ENCODE data around the gene VPS4B.
"Not testable (repeated sequence)": the region's sequence is repeated elsewhere in the genome, so short reads cannot be mapped to it uniquely, and the experiment has no call there.

The VPS4B gene

DNA sequence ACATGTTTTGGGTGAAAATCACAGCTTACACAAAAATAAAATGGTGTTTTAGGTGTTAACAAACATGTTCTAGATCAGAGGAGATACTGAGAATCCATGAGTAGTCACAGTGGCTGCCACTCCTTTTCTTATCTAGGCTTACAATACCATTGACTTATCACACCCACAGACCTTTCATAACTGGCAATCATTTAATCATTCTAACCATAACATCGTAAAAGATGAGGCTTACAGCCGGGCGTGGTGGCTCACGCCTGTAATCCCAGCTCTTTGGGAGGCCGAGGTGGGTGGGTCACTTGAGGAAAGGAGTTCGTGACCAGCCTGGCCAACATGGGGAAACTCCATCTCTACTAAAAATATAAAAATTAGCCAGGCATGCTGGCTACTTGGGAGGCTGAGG, 35.7 kb upstream of the VPS4B start:
- H3K9me3 ChIP-seq (ENCODE audit: control extremely low read depth in 1 of 5, control insufficient read depth in 4 of 5, insufficient read depth in 2 of 5, low read depth in 1 of 5, low read length in 4 of 5): peaks cover 0 to 2% (median 0%) of the 10 kb centered on the region in 5 experiments
- no peak overlapping the region for H3K4me3 ChIP-seq (ENCODE audit: control insufficient read depth in 1 of 7, extremely low read depth in 1 of 7, insufficient read depth in 4 of 7, low read depth in 2 of 7, low read length in 6 of 7)
- CTCF ChIA-PET: no interaction called here
- H3K36me3 ChIP-seq (ENCODE audit: control insufficient read depth in 4 of 4, insufficient read depth in 4 of 4, low read length in 3 of 4): no peaks in the 10 kb centered on the region
- no peak overlapping the region for H3K27ac ChIP-seq (ENCODE audit: insufficient read depth in 1 of 2, low read depth in 1 of 2, low read length in 2 of 2, poor library complexity in 1 of 2, severe bottlenecking in 2 of 2)
- 85% methylated on average over 4 of the region's 6 CpGs for WGBS (ENCODE audit: insufficient coverage)
- POLR2A ChIA-PET: interaction anchor here (0.6 kb wide), 1 partner anchor 569 kb away, joined by 3 read pairs; no protein-coding TSS in a partner anchor
- no peaks in the 10 kb centered on the region for H3K27me3 ChIP-seq (replicated peaks in 2 of 5; ENCODE audit: control insufficient read depth in 4 of 5, insufficient read depth in 5 of 5, low read length in 4 of 5)
- DNase-seq: no peak
- peaks cover 0 to 4% (median 3%) of the 10 kb centered on the region in 4 experiments for H3K4me1 ChIP-seq (ENCODE audit: control extremely low read depth in 1 of 4, control insufficient read depth in 4 of 4, insufficient read depth in 4 of 4, low read length in 3 of 4)

DNA sequence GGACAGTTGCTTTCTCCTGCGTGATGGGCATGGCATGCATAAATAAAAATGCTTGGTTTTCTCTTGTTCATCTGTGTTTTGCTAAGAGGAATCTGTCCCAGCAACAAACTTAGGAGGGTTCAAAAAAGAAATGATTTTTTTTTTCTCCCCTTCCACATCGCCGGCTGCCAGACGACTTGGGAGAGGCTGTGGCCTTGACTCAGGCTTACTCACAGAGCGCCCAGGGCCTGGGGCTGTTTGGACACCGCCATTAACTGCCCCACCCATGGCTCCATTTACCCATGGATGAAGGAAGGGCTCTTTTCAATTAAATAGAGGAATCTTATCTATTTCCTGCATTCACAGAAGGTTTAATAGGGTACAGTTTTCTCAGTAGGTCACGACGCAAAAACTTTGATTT, 32.2 kb upstream of the VPS4B start:
- Histone ChIP-seq H3K27me3 (replicated peaks in 2 of 5; ENCODE audit: control insufficient read depth in 4 of 5, insufficient read depth in 5 of 5, low read length in 4 of 5) (no peaks in the 10 kb centered on the region), H3K4me1 (ENCODE audit: control extremely low read depth in 1 of 4, control insufficient read depth in 4 of 4, insufficient read depth in 4 of 4, low read length in 3 of 4) (peaks cover 0 to 21% (median 12%) of the 10 kb centered on the region in 4 experiments), H3K4me3 (ENCODE audit: control insufficient read depth in 1 of 7, extremely low read depth in 1 of 7, insufficient read depth in 4 of 7, low read depth in 2 of 7, low read length in 6 of 7) (no peak overlapping the region), H3K9me3 (ENCODE audit: control extremely low read depth in 1 of 5, control insufficient read depth in 4 of 5, insufficient read depth in 2 of 5, low read depth in 1 of 5, low read length in 4 of 5) (peaks cover 0 to 2% (median 0%) of the 10 kb centered on the region in 5 experiments), H3K36me3 (ENCODE audit: control insufficient read depth in 4 of 4, insufficient read depth in 4 of 4, low read length in 3 of 4) (no peaks in the 10 kb centered on the region), H3K27ac (ENCODE audit: insufficient read depth in 1 of 2, low read depth in 1 of 2, low read length in 2 of 2, poor library complexity in 1 of 2, severe bottlenecking in 2 of 2) (no peak overlapping the region)
- DNase-seq: no peak
- CTCF ChIA-PET: interaction anchor here (0.6 to 1.5 kb wide), 3 partner anchors 9 to 15 kb away, joined by 3 to 6 read pairs (median 5); no protein-coding TSS in a partner anchor
- POLR2A ChIA-PET: no interaction called here
- WGBS (ENCODE audit: insufficient coverage): 95% methylated on average over 4 of the region's 8 CpGs

DNA sequence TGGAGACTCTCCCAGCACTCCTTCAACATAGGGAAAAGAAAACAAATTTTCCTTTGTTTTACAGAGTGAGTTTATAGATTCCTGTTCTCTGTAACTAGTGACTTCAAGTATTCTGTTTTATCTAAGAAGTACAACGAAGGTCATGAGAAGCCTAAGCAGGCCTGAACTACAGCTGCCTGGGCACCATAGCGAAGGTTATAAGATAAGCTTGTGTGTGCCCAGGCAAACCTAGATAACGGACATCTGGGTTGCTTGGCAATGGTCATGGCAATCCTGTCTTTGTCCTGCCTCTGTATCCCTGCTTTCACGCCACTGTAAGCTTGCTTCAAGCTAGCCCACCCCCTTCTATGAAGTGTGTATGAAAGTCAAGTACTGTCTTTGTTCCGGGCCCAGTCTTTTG, 30.5 kb upstream of the VPS4B start:
- H3K4me3 ChIP-seq (ENCODE audit: control insufficient read depth in 1 of 7, extremely low read depth in 1 of 7, insufficient read depth in 4 of 7, low read depth in 2 of 7, low read length in 6 of 7); H3K36me3 ChIP-seq (ENCODE audit: control insufficient read depth in 4 of 4, insufficient read depth in 4 of 4, low read length in 3 of 4); POLR2A ChIA-PET; H3K9me3 ChIP-seq (ENCODE audit: control extremely low read depth in 1 of 5, control insufficient read depth in 4 of 5, insufficient read depth in 2 of 5, low read depth in 1 of 5, low read length in 4 of 5); H3K27me3 ChIP-seq (replicated peaks in 2 of 5; ENCODE audit: control insufficient read depth in 4 of 5, insufficient read depth in 5 of 5, low read length in 4 of 5); H3K27ac ChIP-seq (ENCODE audit: insufficient read depth in 1 of 2, low read depth in 1 of 2, low read length in 2 of 2, poor library complexity in 1 of 2, severe bottlenecking in 2 of 2): not testable (repeated sequence)
- H3K4me1 ChIP-seq (ENCODE audit: control extremely low read depth in 1 of 4, control insufficient read depth in 4 of 4, insufficient read depth in 4 of 4, low read length in 3 of 4): peaks cover 0 to 21% (median 12%) of the 10 kb centered on the region in 4 experiments
- CTCF ChIA-PET: interaction anchor here (1.6 kb wide), 1 partner anchor 15 kb away, joined by 5 read pairs; no protein-coding TSS in a partner anchor
- WGBS (ENCODE audit: insufficient coverage): 94% methylated on average over 5 of the region's 5 CpGs
- DNase-seq: peak in 1 of 3 donors; percentile 15

DNA sequence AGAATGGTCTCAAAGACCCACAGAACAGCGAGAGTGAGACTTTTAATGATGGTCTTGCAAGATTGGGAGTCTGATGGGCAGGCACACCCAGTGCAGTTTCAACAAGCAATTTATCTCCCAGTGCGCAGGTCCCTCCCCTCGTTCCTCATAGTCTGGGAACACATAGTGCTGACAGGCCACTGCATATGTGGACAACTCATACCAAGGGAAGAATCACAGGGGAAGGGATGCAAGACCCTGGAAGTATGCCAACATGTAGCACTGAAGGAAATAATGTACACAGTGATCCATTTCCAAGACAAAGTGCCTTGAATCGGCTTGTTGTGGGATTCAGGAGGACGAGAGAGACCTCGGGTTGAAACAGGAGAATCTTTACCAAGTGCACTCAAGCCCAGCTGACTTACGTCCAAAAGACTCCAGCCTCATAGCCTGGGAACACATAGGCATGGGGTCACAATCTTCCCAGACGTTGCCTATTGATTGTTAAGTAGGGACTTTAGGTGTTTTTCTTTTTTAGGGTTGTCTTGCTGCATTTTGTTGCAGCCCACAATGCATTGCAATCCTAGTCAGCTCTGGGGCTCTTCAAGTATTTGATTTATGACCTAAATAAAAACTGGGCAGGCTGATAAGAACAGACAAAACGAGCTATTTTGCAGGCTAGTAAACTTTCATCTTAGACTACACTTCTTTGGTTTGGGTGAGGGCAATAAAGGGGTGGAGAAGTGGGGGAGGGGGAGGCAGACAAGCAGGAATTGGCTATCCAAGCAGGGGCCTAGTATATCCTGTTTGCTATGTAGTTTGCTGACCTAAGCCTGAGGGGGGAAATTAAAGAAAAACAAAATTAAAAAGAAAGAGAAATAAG, 29.8 kb upstream of the VPS4B start:
- POLR2A ChIA-PET: no interaction called here
- Histone ChIP-seq H3K27ac (ENCODE audit: insufficient read depth in 1 of 2, low read depth in 1 of 2, low read length in 2 of 2, poor library complexity in 1 of 2, severe bottlenecking in 2 of 2) (no peak overlapping the region), H3K27me3 (replicated peaks in 2 of 5; ENCODE audit: control insufficient read depth in 4 of 5, insufficient read depth in 5 of 5, low read length in 4 of 5) (no peaks in the 10 kb centered on the region), H3K9me3 (ENCODE audit: control extremely low read depth in 1 of 5, control insufficient read depth in 4 of 5, insufficient read depth in 2 of 5, low read depth in 1 of 5, low read length in 4 of 5) (no peaks in the 10 kb centered on the region), H3K36me3 (ENCODE audit: control insufficient read depth in 4 of 4, insufficient read depth in 4 of 4, low read length in 3 of 4) (no peaks in the 10 kb centered on the region), H3K4me3 (ENCODE audit: control insufficient read depth in 1 of 7, extremely low read depth in 1 of 7, insufficient read depth in 4 of 7, low read depth in 2 of 7, low read length in 6 of 7) (peak overlapping the region in 1 of 7 experiments; percentile 10), H3K4me1 (ENCODE audit: control extremely low read depth in 1 of 4, control insufficient read depth in 4 of 4, insufficient read depth in 4 of 4, low read length in 3 of 4) (peaks cover 0 to 21% (median 12%) of the 10 kb centered on the region in 4 experiments)
- CTCF ChIA-PET: interaction anchor here (1.6 kb wide), 1 partner anchor 16 kb away, joined by 5 read pairs; no protein-coding TSS in a partner anchor
- DNase-seq: peak; percentile 19 to 70 (median 51)
- 70% methylated on average over 8 of the region's 9 CpGs for WGBS (ENCODE audit: insufficient coverage)

DNA sequence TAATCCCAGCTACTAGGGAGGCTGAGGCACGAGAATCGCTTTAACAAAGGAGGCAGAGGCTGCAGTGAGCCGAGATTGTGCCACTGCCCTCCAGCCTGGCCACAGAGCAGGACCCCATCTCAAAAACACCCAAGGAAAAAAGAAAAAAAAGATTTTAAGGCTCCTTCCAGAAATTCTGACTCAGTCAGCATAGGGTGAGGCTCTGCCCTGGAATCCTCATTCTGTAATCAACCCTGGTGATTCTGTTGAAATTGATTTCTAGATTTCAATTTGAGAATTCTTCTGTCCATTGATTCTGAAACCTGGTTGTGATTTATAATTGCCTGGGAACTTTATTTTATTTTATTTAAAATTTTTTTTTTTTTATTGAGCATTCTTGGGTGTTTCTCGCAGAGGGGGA, 27.1 kb upstream of the VPS4B start:
- H3K27me3 ChIP-seq (replicated peaks in 2 of 5; ENCODE audit: control insufficient read depth in 4 of 5, insufficient read depth in 5 of 5, low read length in 4 of 5): no peaks in the 10 kb centered on the region
- peaks cover 6 to 29% (median 14%) of the 10 kb centered on the region in 4 experiments for H3K4me1 ChIP-seq (ENCODE audit: control extremely low read depth in 1 of 4, control insufficient read depth in 4 of 4, insufficient read depth in 4 of 4, low read length in 3 of 4)
- DNase-seq: no peak
- H3K27ac ChIP-seq (ENCODE audit: insufficient read depth in 1 of 2, low read depth in 1 of 2, low read length in 2 of 2, poor library complexity in 1 of 2, severe bottlenecking in 2 of 2): no peak overlapping the region
- no peaks in the 10 kb centered on the region for H3K9me3 ChIP-seq (ENCODE audit: control extremely low read depth in 1 of 5, control insufficient read depth in 4 of 5, insufficient read depth in 2 of 5, low read depth in 1 of 5, low read length in 4 of 5)
- ChIA-PET POLR2A (no interaction called here), CTCF (interaction anchor here (1.7 kb wide), 1 partner anchor 13 kb away, joined by 4 read pairs; no protein-coding TSS in a partner anchor)
- H3K36me3 ChIP-seq (ENCODE audit: control insufficient read depth in 4 of 4, insufficient read depth in 4 of 4, low read length in 3 of 4): no peaks in the 10 kb centered on the region
- 100% methylated on average over 3 of the region's 4 CpGs for WGBS (ENCODE audit: insufficient coverage)
- H3K4me3 ChIP-seq (ENCODE audit: control insufficient read depth in 1 of 7, extremely low read depth in 1 of 7, insufficient read depth in 4 of 7, low read depth in 2 of 7, low read length in 6 of 7): no peak overlapping the region

DNA sequence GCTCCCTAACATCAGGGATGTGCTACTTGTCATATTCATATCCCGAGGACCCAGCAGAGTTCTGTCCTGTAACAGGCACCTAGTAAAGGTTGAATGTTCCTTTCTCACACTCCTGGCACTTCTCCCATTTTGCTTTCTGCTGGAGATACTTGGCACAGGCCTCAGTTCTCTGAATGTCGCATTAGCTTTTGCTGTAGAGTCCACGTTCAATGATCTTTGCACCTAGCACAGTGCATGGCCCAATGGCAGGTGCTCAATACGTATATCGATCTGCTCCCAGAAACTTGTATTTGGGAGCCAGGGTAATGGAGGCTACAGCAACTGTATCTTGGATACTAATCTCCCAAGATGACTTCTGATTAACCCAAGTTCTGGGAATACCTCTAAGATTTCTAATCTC, 24.8 kb upstream of the VPS4B start:
- Histone ChIP-seq H3K4me1 (ENCODE audit: control extremely low read depth in 1 of 4, control insufficient read depth in 4 of 4, insufficient read depth in 4 of 4, low read length in 3 of 4) (peaks cover 5 to 18% (median 7%) of the 10 kb centered on the region in 4 experiments), H3K36me3 (ENCODE audit: control insufficient read depth in 4 of 4, insufficient read depth in 4 of 4, low read length in 3 of 4) (no peaks in the 10 kb centered on the region), H3K27me3 (replicated peaks in 2 of 5; ENCODE audit: control insufficient read depth in 4 of 5, insufficient read depth in 5 of 5, low read length in 4 of 5) (no peaks in the 10 kb centered on the region), H3K27ac (ENCODE audit: insufficient read depth in 1 of 2, low read depth in 1 of 2, low read length in 2 of 2, poor library complexity in 1 of 2, severe bottlenecking in 2 of 2) (no peak overlapping the region), H3K9me3 (ENCODE audit: control extremely low read depth in 1 of 5, control insufficient read depth in 4 of 5, insufficient read depth in 2 of 5, low read depth in 1 of 5, low read length in 4 of 5) (no peaks in the 10 kb centered on the region), H3K4me3 (ENCODE audit: control insufficient read depth in 1 of 7, extremely low read depth in 1 of 7, insufficient read depth in 4 of 7, low read depth in 2 of 7, low read length in 6 of 7) (no peak overlapping the region)
- no peak for DNase-seq
- POLR2A ChIA-PET: no interaction called here
- CTCF ChIA-PET: interaction anchor here (1.1 kb wide), 2 partner anchors 11 to 84 kb away, joined by 3 to 4 read pairs; no protein-coding TSS in a partner anchor
- WGBS (ENCODE audit: insufficient coverage): 97% methylated on average over 5 of the region's 5 CpGs

DNA sequence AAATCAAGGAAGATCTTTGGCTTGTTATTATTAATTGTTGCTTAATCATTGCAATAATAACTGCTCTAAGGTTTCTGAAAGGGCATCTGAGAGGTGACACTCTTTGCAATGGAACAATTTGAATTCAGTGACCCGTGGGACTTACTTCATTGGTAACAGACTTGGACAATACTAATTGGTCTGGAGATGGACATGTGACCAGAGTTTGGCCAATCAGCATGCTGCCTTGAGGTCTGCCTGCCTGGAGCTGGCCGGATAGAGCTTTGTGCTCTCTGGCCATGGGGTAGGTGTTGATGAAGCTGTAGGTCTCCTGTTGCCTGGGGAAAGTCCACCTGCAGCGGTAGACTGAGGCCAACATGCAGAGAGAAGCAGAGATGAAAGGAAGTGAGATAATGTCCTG, 24.0 kb upstream of the VPS4B start:
- POLR2A ChIA-PET: no interaction called here
- CTCF ChIA-PET: interaction anchor here (1.1 kb wide), 2 partner anchors 10 to 83 kb away, joined by 3 to 4 read pairs; no protein-coding TSS in a partner anchor
- Histone ChIP-seq H3K4me1 (ENCODE audit: control extremely low read depth in 1 of 4, control insufficient read depth in 4 of 4, insufficient read depth in 4 of 4, low read length in 3 of 4) (peaks cover 0 to 10% (median 6%) of the 10 kb centered on the region in 4 experiments), H3K4me3 (ENCODE audit: control insufficient read depth in 1 of 7, extremely low read depth in 1 of 7, insufficient read depth in 4 of 7, low read depth in 2 of 7, low read length in 6 of 7) (no peak overlapping the region), H3K27me3 (replicated peaks in 2 of 5; ENCODE audit: control insufficient read depth in 4 of 5, insufficient read depth in 5 of 5, low read length in 4 of 5) (no peaks in the 10 kb centered on the region), H3K36me3 (ENCODE audit: control insufficient read depth in 4 of 4, insufficient read depth in 4 of 4, low read length in 3 of 4) (no peaks in the 10 kb centered on the region), H3K27ac (ENCODE audit: insufficient read depth in 1 of 2, low read depth in 1 of 2, low read length in 2 of 2, poor library complexity in 1 of 2, severe bottlenecking in 2 of 2) (no peak overlapping the region), H3K9me3 (ENCODE audit: control extremely low read depth in 1 of 5, control insufficient read depth in 4 of 5, insufficient read depth in 2 of 5, low read depth in 1 of 5, low read length in 4 of 5) (no peaks in the 10 kb centered on the region)
- no peak for DNase-seq
- 100% methylated on average over 1 of the region's 3 CpGs for WGBS (ENCODE audit: insufficient coverage)

Data from common myeloid progenitor, CD34-positive (primary cell).